Thyroid gland (tissue), 4 donors: ENCODE data around the gene PTPMT1. TPM values are rescaled to one million over a fixed set of nuclear protein-coding genes. Genes with fewer than 3 reads are reported as not detected.

Experiments
- DNase-seq, 2 donors: peaks; one replicate each; pipeline ENCODE4 v3.0.0-alpha.2; 2019
- H3K27ac ChIP-seq, 3 donors: fragments of 200-600 bp; sonication (generic); 1 replicate in 2 of 3; 2 replicates in 1 of 3; pipeline ENCODE4 v1.5.1; 2016 to 2019; ENCODE audit warnings: mild to moderate bottlenecking in 1 of 3, moderate library complexity in 1 of 3
- H3K27me3 ChIP-seq: fragments of 200-600 bp; sonication (generic); one replicate; pipeline ENCODE4 v1.5.1; 2019
- H3K36me3 ChIP-seq, 2 donors: fragments of 200-600 bp; sonication (generic); one replicate each; pipeline ENCODE4 v1.5.1; 2016 to 2019
- H3K4me1 ChIP-seq, 2 donors: fragments of 200-600 bp; sonication (generic); one replicate each; pipeline ENCODE4 v1.5.1; 2017 to 2019
- H3K4me3 ChIP-seq, 3 donors: fragments of 200-600 bp; sonication (generic); replicated peaks in 1 of 3; 1 replicate in 2 of 3; 2 replicates in 1 of 3; pipeline ENCODE4 v1.5.1; 2016; ENCODE audit warnings: mild to moderate bottlenecking in 1 of 3
- H3K9me3 ChIP-seq: fragments of 200-600 bp; sonication (generic); one replicate; pipeline ENCODE4 v1.5.1; 2017
- CTCF ChIP-seq, 6 experiments: fragments of 200-600 bp in 3 of 6; fragments of 450-650 bp in 3 of 6; sonication (generic) in 3 of 6; IDR thresholded peaks; one replicate each; pipeline ENCODE4 v1.5.1; 2016 to 2019; ENCODE audit warnings: antibody characterized with exemption in 6 of 6, mild to moderate bottlenecking in 2 of 6, inconsistent platforms in 1 of 6, moderate library complexity in 1 of 6
- POLR2A ChIP-seq, 2 donors: fragments of 450-650 bp; IDR thresholded peaks; one replicate each; pipeline ENCODE4 v1.6.1; 2017; ENCODE audit warnings: antibody characterized with exemption in 2 of 2, mild to moderate bottlenecking in 2 of 2, moderate library complexity in 1 of 2
- WGBS, 2 donors: methylation state at CpG; one replicate each; pipeline ENCODE4 v1.1.5; 2017; 5-methylcytosine and 5-hydroxymethylcytosine counted together
- intact Hi-C: fragments of 100-400 bp; cut with DNase I; formaldehyde crosslinking; loops from one replicate; pipeline ENCODE4 v1.15.1; 2023
- total RNA-seq, 4 donors: library from RNA; depleted of rRNA; stranded (reverse); fragments of >200 nt; gene quantifications; one replicate each; pipeline ENCODE4 v1.2.3, GENCODE V29; 2016

Gene PTPMT1
- total RNA-seq, 4 donors from 2014 or later, result 93.9 to 149 (median 125) TPM

- Histone ChIP-seq H3K9me3 (no peaks in the 10 kb centered on the region), H3K36me3 (no peaks in the 10 kb centered on the region), H3K4me3 (no peak overlapping the region), H3K4me1 (peaks cover 21 to 29% of the 10 kb centered on the region in 2 donors), H3K27ac (no peak overlapping the region), H3K27me3 (no peaks in the 10 kb centered on the region)
- intact Hi-C loops, result loop anchor here (10.0 kb wide), 1 partner anchor 76 kb away; no protein-coding TSS in a partner anchor
- no peak for DNase-seq
- 85 to 88% methylated on average over 8 to 10 of the region's 10 CpGs for WGBS, 2 donors
- TF ChIP-seq CTCF (IDR thresholded peaks at IDR 0.05), result no peak
- no peak for TF ChIP-seq POLR2A (IDR thresholded peaks at IDR 0.05)
These were observed 14.9 kb upstream of the PTPMT1 start for GRCh38 chr11:47550288-47551047.

DNA sequence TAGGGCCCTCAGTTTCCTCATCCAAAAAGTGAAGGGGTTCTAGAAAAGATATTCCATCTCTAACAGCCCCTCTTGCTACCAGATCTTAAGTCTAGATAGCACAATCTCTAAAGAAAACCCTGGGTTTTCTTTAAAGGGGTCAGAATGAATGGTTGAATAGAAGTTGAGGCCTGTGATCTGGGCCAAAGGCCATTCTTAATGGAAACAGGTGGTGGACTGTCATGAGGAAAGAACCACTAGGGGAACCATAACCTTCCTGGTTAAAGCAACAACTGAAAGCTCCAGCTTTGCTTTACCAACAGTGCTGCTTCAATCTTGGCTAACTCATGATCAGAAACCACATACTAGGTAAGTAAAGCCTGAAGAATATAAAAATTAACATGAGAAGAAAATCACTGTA is 14.3 kb upstream of the PTPMT1 start:
- Histone ChIP-seq H3K4me3 (no peak overlapping the region), H3K27me3 (no peaks in the 10 kb centered on the region), H3K4me1 (peaks cover 21 to 29% of the 10 kb centered on the region in 2 donors), H3K27ac (peak overlapping the region in 2 of 3 donors; percentile 93 to 94), H3K9me3 (no peaks in the 10 kb centered on the region), H3K36me3 (no peaks in the 10 kb centered on the region)
- DNase-seq, result no peak
- intact Hi-C loops, result loop anchor here (10.0 kb wide), 1 partner anchor 76 kb away; no protein-coding TSS in a partner anchor
- TF ChIP-seq POLR2A (IDR thresholded peaks at IDR 0.05), result no peak
- peak in 2 of 6 experiments; percentile 12 to 24 for TF ChIP-seq CTCF (IDR thresholded peaks at IDR 0.05)

DNA sequence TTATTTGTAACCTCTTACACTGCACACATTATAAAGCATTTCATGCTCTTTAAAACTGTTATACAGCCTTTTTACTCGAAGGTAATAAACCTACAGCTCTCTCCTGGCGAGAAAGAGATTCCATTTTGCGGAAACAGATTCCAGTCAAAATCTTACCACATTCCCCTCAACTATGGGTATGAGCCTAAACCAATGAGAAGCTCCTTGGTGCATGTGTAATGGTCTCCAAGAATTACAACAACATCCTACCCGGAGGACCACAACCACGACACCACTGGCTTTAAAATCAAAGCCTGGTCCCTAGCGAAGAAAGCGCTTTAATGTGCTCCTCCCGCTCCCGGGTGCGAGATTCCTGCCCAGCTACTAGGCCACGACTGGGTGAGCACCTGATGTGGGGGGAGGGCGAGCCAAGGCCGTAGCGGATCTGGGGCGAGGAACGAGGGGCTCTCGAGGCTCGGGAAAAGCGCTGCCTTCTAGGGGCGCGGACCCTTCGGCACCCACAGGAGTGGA is 13.3 kb upstream of the PTPMT1 start:
- Histone ChIP-seq H3K9me3 (no peaks in the 10 kb centered on the region), H3K27me3 (no peaks in the 10 kb centered on the region), H3K36me3 (no peaks in the 10 kb centered on the region), H3K27ac (peak overlapping the region; percentile 81 to 94 (median 93)), H3K4me3 (peak overlapping the region; percentile 28 to 91 (median 51)), H3K4me1 (peaks cover 21 to 29% of the 10 kb centered on the region in 2 donors)
- TF ChIP-seq CTCF (IDR thresholded peaks at IDR 0.05) (no peak), POLR2A (IDR thresholded peaks at IDR 0.05) (no peak)
- intact Hi-C loops, result loop anchor here (10.0 kb wide), 1 partner anchor 77 kb away; no protein-coding TSS in a partner anchor
- 2 to 6% methylated on average over 12 to 22 of the region's 22 CpGs for WGBS, 2 donors
- DNase-seq, result peak; percentile 48 to 55

- Histone ChIP-seq H3K27me3 (no peaks in the 10 kb centered on the region), H3K36me3 (no peaks in the 10 kb centered on the region), H3K27ac (peak within 1 kb of the TSS; percentile 81 to 94 (median 93)), H3K9me3 (no peaks in the 10 kb centered on the region), H3K4me1 (peaks cover 21 to 29% of the 10 kb centered on the region in 2 donors), H3K4me3 (peak within 1 kb of the TSS; percentile 28 to 91 (median 51))
- peak; percentile 90 to 92 for DNase-seq
- 0% methylated on average over 9 to 53 of the region's 89 CpGs for WGBS, 2 donors
- intact Hi-C loops, result loop anchor here (10.0 kb wide), 1 partner anchor 78 kb away; no protein-coding TSS in a partner anchor
- TF ChIP-seq POLR2A (IDR thresholded peaks at IDR 0.05) (peak in 1 of 2 donors; percentile 72), CTCF (IDR thresholded peaks at IDR 0.05) (peak in 5 of 6 experiments; percentile 75 to 98 (median 96))
These were observed 12.6 kb upstream of the PTPMT1 start, which contains the start of gene CELF1 for GRCh38 chr11:47552566-47553405. Gene CELF1 (minus strand): TSS chr11:47553132. CDS start chr11:47499523, 53,609 bp downstream.
